SW 1271 (cell line): ENCODE measurements around the gene SKIC8.

Experiments
- DNase-seq, 2 experiments: peaks; one replicate each; lab custom pipeline; 2025; lab: John Stamatoyannopoulos, UW

The SKIC8 gene

DNA sequence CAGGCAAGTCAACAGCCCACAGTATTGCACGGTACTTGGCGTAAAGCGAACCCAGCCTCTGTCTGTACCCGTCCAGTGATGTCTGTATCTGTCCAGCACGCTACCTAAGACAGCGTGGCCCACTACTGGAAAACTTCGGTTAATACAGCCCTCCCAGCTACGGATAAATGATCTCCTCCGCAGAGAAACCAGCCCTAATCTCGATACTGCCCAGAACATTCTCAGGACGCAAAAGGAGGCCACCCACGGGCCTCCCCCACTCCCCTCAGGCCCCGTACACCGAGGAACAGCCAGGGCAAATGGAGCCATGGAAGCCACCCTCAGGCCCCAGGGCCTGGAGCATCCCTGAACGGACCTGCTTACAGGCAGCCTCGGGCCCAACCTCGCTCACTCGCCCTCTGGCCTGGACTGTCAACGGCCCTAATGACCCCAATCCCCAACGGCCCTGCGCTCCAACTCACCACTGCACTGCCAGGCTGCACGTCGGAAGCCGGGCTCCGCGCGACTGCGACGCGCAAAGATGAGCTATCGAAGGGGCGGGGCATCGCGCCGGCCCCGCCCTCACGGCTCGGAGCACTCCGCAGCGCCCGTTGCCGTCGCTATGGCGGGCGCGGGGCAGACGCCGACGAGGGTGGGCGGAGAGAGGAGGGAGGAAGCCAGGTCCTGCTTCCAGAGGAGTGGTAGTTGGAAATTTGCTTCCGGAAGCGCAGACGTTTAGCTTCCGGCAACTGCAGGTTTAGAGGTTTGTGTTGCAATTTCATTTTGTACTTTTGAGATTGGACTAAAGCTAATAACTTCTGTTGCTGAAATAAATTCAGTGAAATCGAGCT, at the start of gene SKIC8:
Gene SKIC8 (minus strand): TSS at position 509 of the 830 bp plus-strand sequence. CDS start 3,923 bp downstream, outside the sequence.
- peak; percentile 86 to 97 for DNase-seq

DNA sequence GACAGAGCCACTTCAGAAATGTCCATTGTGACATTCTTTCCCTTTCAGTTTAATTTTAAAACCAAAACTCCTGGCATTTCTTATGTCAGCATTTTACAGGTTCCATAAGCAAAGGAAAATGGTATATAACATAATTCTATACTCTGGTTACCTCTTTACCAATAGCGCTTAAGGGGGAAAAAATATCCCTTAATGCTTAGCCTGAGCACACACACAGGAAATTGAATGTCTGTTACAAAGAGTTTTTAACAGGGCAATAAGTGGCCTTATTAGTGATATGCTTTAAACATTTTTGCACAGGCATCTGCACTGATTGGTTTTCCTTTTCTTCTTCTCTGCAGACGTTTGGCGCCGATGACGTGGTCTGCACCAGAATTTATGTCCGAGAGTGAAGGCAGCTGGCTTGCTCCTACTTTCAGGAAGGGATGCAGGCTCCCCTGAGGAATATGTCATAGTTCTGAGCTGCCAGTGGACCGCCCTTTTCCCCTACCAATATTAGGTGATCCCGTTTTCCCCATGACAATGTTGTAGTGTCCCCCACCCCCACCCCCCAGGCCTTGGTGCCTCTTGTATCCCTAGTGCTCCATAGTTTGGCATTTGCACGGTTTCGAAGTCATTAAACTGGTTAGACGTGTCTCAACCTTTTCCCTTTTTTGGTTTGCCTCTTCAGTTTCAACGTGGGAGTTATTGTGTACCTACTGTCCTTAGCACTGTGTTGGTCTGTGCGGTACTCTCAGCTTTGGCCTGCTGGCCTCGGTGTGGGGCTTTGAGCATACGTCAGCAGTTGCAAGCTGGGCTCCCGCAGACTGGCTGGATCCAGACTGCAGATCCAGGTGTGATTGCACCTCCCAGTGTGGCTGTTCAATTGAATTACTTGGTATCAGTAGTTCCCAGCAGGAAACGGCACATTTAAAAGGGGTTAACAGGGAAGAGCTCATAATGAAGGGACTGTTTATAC, 48.5 kb upstream of the SKIC8 start:
- DNase-seq = no peak

DNA sequence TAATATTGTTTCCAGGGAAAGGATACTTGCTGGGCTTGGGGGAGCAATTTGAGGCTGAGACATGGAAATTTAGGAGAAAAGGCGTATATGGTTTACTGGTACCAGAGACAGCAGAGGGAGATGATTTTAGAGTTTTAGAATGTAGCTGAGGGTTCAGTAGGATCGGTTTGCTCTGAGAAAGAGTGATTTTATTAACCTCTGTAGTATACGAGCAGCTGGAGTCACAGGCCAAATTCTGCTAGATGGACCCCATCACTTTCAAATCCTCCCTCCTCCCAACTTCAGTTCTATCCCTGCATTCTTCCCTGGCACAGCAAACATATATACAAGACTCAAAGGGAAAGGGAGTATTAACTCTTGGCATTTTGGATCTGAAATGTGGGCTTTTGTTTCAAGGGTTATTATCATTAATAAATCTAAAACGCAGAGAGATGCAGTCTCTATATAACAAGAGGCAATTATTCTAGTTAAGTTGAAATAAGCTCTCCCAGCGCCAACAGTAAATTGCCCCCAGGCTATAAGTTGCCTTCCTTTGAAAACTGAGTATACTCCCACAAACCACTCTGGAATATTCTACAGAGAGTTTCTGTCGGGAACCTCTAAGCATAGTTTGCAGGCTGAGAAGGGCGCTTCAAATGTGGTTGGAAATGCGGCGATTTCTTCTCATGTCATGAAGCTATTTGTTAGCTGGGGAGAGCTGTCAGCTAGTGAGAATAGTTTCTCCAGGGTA, 46.2 kb upstream of the SKIC8 start:
- no peak for DNase-seq

DNA sequence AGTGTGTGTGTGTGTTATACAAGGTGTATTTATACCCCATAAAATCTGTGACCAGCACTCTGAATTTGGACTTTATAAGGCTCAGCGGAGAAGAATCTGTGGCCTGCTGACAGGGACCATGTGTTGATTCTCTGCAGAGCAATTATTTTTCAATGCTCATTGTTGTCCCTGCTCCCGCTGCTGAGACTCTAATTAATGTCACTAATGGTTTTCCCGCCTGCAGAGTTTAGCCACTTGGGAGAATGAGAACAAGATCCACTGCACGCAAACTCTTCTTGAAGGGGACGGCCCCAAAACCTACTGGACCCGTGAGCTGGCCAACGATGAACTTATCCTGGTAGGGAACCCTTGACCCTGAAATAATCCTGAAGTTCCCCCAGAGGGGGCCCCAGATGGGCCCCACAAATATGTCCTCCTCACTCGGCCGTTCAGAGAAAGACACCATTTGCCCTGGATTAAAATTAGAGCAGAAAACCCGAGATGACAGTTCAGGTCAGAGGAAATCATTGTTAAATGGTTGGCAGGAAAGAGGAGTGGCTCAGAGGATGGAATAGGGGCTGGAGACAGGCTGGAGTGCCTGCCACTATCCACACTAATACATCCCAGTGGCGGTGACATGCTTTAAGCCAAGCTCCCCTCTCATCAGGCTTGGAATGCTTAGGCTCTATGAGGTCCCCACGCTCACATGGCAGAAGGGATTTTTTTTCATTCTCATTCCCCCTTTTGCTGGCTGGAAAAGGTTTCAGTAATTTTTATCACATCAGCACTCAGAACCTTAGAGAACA, 44.1 kb upstream of the SKIC8 start:
- no peak for DNase-seq

DNA sequence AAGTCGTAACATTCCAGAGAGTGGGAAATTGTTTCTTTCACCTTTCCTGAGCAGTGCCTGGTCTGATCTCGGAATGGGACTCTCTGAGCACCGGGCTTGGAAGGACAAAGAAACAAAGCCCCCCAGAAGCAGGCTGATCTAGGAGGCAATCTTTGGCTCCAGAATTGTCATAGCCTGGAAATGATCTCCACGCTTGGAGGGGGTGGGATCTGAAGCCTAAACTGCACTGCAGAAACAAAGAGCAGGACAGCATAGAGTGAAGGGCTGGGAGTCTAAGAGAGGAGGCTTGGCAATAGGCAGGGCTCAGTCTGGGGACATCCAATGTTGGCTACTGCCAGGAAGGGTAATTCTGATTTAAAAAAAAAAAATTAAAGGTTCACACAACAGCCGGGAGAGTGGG, 42.6 kb upstream of the SKIC8 start:
- DNase-seq = no peak

DNA sequence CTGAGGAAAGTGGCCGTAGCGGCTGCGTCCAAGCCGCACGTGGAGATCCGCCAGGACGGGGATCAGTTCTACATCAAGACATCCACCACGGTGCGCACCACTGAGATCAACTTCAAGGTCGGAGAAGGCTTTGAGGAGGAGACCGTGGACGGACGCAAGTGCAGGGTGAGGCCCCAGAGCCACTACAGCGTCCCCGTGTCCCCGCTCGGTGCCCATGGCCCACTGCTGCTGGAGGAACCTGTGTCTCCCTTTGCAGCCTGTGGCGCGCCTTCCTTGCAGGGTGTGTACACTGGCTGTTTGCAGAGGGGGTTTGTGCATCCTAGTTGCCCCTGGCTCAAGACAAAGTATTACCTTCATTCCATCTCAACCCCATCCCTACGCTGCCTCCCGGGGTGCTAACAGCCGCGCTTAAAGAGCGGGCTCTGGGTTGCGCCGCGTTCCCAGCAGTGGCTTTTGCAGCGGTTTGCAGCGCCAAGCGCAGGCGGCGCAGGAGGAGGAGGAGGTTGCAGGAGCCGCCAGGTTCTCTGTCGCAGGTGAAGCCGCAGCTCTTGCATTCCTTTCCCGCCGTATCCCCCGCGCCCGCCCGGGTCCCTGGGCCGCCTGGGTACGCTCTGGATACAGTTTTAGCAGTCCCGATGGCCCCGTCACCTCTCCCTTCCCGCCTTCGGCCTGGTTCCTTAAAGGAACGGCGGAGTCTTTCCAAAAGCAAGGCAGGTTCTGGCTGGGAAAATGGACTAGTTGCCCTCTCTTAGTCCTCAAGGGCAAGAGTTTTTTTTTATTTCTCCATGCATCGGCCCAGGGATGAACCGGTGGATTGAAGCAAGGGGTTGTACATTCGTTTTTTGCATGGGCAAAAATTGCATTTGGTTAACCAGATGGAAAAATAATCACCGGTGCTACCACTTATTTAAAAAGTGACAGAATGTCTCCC, 41.9 kb upstream of the SKIC8 start:
- DNase-seq = no peak

DNA sequence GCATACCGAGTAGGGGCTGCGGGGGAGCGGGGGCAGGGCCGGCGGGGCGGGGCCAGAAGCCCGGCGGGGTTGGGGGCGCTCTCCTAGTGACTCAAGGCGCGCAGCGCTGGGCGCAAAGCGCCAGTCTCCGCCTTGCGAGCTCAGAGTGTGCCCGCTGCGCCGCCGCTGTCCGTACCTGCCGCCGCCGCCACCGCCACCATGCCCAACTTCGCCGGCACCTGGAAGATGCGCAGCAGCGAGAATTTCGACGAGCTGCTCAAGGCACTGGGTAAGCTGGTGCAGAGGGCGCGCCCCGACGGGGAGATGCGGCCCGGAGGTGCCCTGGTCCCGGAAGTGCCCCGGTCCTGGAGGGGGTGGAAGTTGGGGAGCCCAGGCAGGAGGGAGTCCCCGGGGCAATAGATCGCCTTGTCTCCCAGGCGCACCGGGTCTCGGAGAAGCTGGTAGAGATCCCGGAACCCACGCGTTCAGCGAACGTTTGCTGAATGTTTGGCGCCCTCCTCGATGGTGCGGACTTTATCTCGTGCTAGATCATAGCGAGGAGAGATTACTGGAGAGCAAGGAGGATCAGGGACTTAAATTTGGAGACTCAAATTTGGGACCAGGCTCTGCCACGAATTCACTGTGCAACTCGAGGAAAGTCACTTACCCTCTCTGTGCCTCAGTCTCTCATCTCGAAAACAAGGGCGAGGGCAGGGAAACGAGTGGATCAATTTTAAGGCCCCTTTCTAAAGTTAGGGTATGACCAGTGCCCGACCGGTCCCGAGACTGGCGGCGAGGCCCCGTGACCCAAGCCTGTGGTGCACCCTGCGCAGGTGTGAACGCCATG, 41.0 kb upstream of the SKIC8 start, which contains the start of gene CRABP1:
Gene CRABP1 (plus strand): TSS at position 123 of the 826 bp plus-strand sequence. CDS start 76 bp downstream, at position 199.
- no peak for DNase-seq

DNA sequence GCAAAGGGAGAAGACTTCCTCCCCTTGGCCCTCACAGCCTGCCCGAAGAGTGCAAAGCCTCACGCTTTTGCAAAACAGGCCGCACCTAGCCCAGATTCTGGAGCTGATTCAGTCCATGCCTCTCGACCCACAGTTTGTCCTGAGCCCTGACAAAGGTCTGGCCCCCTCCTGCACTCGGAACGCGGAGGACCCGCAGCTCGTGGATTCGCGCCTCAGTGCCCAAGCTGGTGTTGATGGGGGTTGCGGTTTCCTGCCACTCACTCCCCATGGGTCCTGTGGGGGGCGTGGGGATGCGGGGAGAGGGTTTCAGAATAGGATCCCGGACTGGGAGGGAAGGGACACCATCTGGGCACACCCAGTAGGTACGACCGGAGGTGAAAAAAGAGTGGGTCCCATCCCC, 40.1 kb upstream of the SKIC8 start:
- no peak for DNase-seq

DNA sequence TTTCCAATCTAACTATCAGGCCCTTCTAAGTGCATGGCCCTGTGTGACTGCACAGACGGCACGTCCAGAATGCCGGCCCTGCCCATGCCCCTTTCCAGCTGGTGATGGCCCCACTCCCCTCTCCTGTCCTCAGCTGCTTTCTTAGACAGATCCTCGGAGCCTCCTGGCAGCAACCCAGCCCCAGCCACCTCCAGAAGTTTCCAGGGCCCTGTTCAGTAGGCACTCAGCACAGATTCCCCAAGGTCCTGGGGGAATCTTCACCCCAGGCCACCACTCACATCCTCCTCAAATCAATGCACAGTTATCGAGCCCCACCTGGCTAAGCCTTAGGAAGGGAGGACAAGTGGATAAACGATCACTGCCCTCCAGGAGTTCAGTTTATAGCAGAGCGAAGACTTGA, 39.4 kb upstream of the SKIC8 start:
- DNase-seq = no peak

DNA sequence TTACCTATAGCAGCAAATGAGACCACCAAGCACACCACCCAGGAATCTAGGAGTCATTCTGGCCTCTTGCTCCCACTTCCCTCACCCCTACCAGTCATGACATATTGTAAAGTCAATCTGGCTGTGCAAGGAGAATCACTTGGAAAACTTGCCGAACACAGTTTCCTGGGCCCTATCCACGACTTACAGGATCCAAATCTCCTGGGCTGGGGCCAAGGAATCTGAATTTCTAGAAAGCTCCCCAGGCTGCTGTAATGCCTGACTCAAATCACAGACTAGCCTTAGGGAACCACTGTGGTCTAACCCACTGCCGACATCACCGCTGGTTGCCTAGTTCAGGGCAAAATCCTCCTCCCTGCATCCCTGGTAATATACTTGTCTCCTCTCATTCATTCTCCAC, 36.6 kb upstream of the SKIC8 start:
- no peak for DNase-seq

DNA sequence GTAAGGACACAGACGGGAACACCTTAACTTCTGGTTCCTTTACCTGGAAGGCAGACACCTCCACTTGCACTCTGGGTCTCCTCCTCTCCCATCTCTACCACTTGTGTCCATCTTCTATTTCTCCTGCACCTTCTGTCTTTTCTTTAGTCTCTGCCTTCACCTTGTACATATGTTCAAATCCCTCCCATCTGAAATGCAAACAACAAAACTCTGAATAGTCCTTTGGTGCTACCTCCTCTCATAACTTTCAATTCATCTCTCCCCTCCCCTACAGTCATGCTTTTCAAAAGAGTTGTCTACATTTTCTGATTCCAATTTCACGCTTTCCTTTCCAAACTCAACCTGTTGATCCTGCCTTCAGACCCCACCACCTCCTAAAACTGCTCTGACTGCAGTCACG, 35.4 kb upstream of the SKIC8 start:
- no peak for DNase-seq

DNA sequence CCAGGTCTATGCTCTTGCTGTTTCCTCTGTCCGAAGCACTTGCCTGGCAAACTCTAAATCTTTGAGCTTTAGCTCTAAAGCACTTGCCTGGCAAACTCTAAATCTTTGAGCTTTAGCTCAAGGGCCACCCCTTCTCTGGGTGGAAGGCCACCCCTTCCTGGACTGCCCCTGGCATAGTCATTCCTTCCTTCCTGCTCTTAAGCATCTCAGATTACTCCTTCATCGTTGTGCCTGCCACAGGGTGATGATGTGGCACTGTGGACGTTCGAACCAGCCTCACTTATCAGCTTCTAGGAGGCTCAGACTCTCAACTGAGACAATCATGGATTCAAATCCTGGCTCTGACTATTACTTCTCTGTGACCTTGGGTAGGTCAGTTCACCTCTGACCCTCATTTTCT, 30.2 kb upstream of the SKIC8 start:
- DNase-seq = no peak

DNA sequence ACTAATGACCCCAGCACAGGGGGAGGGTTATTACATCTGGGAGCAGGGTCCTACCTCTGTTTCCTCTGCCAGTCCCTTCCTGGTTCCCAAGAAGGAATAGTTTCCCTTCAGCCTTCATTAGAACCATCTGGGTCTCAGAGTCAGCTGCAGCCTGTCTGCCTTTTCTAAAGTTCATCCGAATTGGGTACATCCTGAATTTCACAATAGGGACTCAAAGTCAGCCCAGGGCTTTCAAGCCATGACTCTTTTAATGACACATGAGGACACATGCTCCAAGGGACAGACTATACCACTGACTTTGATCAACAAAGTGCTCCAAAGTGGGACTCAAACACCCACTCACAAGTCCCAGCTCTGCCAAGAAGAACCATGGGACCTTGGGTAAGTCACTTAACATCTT, 28.1 kb upstream of the SKIC8 start:
- DNase-seq = no peak

DNA sequence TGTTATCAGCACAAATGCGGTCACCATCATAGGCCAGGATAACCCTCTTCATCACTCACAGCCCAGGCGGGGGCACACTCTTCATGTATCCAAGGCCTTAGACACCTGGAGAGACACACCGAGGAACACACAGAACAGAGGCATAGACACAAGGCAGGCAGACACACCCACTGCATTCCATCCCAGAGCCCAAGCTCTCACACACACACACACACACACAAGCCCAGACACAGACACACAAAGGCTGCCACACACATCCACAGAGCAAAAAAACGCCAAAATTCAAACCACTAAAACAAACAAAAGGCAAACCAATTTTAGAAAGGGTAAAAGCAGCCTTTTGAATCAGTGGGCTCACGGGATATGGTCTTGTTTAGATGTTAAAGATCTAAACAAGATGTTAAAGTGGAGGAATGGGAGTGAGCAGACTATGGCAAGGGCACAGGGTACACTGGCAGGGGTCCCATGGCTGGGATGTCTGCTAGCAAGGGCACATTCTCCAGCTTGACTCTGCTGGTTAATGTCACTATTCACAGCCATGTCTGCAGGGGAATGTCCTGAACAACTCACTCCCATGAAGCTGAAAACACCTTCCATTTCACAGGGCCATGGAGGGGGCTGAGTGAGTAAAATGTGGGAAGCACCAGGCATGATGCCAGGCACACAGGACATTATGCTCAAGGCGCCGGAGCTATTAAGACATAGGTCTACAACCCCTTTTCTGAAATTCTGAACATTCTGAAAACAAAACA, 25.9 kb upstream of the SKIC8 start:
- DNase-seq = no peak

DNA sequence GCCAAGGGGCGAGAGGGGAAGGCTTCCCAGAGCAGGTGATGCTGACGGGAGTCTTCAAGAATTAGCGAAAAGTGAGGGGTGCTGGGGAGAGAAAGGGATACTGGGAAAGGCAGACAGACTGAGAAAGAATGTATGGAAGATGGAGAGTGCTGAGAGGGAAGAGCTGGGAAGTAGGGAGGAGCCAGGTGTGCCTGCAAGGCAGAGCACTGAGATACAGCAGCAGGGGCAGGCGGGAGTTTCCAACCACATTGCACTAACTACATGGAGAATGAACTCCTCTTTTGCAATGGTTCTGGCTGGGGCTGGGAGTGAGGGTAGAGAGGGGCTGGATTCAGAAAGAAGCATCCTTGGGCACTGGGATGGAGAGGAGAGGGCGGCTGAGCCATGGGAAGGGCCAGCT, 24.7 kb upstream of the SKIC8 start:
- DNase-seq = no peak

DNA sequence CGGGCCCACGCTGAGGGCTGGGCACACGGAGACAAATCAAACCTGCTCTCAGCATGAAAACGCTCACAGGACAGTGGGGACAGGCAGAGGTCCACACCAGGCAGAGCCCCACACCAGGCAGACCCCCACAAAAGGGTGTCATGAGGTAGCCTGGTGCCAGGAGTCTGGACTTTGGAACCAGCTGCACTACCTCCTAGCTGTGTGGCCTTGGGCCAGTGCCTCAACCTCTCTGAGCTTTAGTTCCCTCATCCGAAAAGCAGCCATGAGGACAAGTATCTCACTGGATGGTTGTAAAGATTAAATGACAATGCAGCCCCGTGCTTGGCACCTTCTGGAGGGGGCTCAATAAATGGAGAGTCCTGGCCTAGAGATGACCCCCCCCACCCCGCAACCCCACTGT, 24.3 kb upstream of the SKIC8 start:
- DNase-seq = no peak

DNA sequence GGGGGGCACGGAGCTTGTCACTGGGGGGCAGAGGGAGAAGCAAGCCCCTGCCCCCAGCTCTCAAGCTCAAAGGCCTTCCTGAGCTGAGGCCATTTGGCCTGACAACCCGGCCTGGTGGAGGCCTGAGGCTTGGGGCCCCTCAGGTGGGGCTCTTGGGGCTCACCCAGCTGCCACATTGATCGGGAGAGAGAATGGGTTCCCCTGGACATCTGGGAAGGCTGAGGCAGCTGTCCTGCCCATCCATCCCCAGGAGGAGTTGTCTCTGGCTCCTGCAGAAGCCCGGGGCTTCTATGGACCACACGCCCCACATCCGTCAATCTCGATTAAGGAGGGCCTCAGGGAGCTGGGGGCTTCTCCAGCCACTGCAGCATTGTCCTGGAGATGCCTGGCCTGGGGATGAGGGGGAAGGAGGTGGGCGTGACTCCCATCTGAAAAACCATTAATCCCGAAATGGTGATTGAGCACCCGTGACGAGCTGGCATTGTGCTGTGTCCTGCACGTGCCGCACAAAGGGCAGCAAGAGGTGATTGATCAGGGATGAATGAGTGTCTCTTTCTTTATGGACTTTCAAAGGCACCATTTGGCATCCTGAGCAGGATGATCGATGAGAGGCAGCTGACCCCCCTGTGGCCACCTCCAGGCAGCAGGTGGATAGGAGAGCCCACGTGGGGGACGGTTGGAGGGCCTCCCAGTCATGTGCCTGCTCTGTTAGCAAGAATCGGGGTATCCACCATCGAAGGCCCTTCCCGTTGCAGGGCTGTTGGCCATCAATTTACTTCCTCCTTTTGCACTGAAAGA, 23.5 kb upstream of the SKIC8 start:
- DNase-seq = no peak

DNA sequence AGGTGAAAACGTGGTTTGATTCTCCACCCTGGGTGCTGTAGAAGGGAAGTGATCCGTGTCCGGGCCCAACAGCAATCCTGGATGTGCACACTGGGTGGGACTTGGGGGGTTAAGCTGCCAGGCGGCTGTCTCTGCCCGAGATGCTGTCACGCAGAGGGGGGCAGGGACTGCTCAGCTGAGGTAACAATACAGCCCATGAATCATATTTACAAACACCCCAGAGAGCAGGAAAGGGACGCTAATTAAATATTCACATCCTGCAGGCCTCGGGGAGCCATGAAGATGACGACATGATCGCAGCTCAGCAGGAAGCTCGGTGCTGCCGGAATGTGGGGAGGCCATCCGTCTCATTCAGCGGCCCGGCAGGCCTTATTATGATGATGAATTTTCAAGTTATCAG, 22.8 kb upstream of the SKIC8 start:
- DNase-seq = no peak
